ENCODE results near the gene IL26.

DNA sequence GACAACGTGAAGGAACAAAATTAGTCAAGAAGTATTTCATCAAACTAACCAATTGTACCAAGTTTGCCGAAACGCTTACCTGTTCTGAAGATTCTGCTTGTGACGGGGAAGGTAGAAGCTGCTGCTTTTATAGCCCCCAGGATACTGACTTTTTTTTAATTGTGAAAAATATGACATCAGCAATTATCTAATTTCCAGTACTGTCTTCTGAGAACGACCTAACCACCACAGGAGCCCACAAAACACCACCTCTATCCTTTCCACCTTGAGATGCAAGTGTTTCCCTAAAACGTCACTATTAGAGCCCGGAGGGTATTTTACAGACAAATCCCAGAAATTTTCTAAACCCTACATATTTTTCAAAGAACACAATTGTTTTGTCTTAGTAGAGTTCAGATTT, 27.9 kb upstream of the IL26 start, which contains the start of gene IL22:
- TF ChIP-seq EZH2 (IDR thresholded peaks at IDR 0.05) (no peak), POLR2AphosphoS5 (IDR thresholded peaks at IDR 0.05; ENCODE audit: borderline replicate concordance, low read depth, low read length) (no peak), FOXP2 (optimal IDR thresholded peaks at IDR 0.05; ENCODE audit: control extremely low read depth, extremely low read length, insufficient read depth) (no peak)
